GM06990 (cell line): Measurements from ENCODE around the gene KIF5B.

Experiments used
- DNase-seq: peaks from one replicate; pipeline ENCODE4 v3.0.0-alpha.2; 2011; ENCODE audit not compliant: insufficient read length; ENCODE audit errors: extremely low read depth
- H3K27me3 ChIP-seq: replicated peaks from 2 replicates; pipeline ENCODE4 v1.6.0; 2011; ENCODE audit warnings: low read length; ENCODE audit not compliant: control insufficient read depth, insufficient read depth
- H3K36me3 ChIP-seq: 2 replicates; pipeline ENCODE4 v1.5.1; 2011; ENCODE audit warnings: low read length; ENCODE audit not compliant: control insufficient read depth, insufficient read depth
- H3K4me3 ChIP-seq: replicated peaks from 2 replicates; pipeline ENCODE4 v1.5.1; 2011; ENCODE audit warnings: low read depth, mild to moderate bottlenecking, control low read depth, low read length
- TF ChIP-seq, protein P1 (sequence below): IDR thresholded peaks from 2 replicates; pipeline ENCODE4 v1.5.1; 2011; ENCODE audit warnings: low read length, control low read depth, mild to moderate bottlenecking, inconsistent platforms; ENCODE audit not compliant: insufficient read depth, poor library complexity, severe bottlenecking

Gene KIF5B

DNA sequence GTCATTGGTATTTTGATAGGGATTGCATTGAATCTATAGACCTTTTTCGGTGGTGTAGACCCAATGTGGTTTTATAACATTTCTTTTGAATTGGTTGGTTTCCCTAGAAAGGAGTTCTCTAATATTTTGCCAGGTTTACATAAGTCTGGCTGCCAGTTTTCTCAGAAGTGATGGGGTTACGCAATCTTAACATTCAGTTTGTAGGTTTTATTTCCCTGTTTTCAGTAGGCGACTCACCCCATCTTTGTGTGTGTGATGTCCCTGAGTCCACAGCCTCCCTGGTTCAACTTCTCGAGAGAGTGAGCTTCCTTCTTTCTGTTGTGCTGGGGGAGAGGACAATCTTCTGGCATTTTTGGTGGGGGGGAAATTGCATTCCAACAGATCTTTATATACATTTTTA, 9.6 kb upstream of the KIF5B start:
- H3K27me3 ChIP-seq = no peaks in the 10 kb centered on the region; the same call in 1 of the 2 replicates
- TF ChIP-seq, protein P1, sequence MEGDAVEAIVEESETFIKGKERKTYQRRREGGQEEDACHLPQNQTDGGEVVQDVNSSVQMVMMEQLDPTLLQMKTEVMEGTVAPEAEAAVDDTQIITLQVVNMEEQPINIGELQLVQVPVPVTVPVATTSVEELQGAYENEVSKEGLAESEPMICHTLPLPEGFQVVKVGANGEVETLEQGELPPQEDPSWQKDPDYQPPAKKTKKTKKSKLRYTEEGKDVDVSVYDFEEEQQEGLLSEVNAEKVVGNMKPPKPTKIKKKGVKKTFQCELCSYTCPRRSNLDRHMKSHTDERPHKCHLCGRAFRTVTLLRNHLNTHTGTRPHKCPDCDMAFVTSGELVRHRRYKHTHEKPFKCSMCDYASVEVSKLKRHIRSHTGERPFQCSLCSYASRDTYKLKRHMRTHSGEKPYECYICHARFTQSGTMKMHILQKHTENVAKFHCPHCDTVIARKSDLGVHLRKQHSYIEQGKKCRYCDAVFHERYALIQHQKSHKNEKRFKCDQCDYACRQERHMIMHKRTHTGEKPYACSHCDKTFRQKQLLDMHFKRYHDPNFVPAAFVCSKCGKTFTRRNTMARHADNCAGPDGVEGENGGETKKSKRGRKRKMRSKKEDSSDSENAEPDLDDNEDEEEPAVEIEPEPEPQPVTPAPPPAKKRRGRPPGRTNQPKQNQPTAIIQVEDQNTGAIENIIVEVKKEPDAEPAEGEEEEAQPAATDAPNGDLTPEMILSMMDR = no peak
- H3K4me3 ChIP-seq = no peak overlapping the region
- H3K36me3 ChIP-seq = no peaks in the 10 kb centered on the region
- no peak for DNase-seq

DNA sequence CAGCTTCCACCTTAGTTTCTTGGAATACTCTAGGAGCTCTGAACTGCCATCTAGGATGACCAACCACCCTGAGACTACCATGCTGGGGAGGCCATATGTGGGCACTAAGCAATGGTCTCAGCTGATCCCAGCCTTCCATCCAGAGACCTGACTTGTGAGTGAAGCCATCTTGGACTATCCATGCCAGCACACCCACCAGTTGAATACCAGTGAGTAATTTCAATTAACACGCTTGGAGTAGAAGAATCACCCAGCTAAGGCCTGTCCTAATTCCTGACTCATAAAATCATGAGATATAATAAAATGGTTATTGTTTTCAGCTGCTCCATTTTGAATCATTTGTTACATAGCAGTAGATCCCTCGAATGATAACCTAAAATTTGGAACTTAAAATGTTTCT, 5.2 kb upstream of the KIF5B start:
- H3K27me3 ChIP-seq = no peaks in the 10 kb centered on the region; the same call in 1 of the 2 replicates
- TF ChIP-seq, protein P1 = no peak
- H3K4me3 ChIP-seq = no peak overlapping the region
- H3K36me3 ChIP-seq = no peaks in the 10 kb centered on the region
- no peak for DNase-seq

DNA sequence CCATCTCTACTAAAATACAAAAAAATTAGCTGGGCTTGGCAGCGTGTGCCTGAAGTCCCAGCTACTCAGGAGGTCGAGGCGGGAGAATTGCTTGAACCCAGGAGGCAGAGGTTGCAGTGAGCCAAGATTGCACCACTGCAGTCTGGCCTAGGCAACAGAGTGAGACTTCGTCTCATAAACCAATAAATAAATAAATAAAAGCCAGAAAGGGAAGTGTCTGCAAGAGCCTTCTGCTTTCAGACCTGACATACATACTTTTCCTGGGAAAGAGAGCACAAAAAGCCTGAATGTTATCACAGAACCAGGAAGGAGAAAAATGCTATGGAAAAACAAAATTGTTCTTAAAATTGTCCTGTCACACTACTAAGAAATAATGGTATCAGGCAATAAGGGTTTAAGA, 4.1 kb upstream of the KIF5B start:
- no peak for DNase-seq
- Histone ChIP-seq H3K36me3 (no peaks in the 10 kb centered on the region), H3K4me3 (no peak overlapping the region), H3K27me3 (no peaks in the 10 kb centered on the region)
- TF ChIP-seq, protein P1 = no peak

DNA sequence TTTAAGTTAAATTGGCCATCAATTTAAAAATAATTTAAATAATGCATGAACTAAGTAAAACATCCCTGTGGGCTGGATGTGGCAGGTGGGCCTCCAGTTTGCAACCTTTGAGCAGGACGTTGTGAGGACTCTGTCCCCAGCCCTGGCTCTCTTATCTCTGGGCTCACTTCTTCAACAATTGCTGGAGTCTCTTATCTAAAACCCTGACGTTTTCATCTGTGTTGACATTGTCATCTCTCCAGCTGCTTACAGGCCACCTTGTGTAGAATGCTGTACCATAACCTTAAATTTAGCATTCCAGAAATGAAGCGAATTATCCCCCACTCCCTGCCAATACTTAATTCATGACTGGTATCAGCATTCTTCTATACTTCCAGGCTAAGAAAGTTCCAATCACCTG, 3.2 kb upstream of the KIF5B start:
- no peak overlapping the region for H3K4me3 ChIP-seq
- TF ChIP-seq, protein P1 = no peak
- no peak for DNase-seq

DNA sequence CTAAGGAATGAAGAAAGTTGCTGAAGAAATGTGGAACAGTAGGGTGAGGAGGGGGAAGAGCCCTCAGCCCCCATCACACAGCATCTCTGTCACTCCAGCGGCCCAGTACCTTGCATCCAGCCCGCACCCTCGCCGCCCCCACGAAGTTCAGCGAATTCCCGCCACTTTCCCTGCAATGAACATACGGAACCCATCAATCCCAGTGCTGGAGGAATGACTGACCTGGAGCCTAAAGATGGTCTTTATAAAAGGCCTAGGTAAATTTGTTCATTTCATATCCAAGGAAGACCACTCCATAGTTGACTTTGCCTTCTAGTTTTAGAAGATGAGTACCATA, 779 bp upstream of the KIF5B start:
- H3K36me3 ChIP-seq = no peaks in the 10 kb centered on the region
- no peaks in the 10 kb centered on the region for H3K27me3 ChIP-seq
- peak overlapping the region; percentile 87 for H3K4me3 ChIP-seq
- TF ChIP-seq, protein P1 = no peak
- no peak for DNase-seq

More for the DNA sequence above, 3.2 kb upstream of the KIF5B start:
- no peaks in the 10 kb centered on the region for H3K27me3 ChIP-seq
- H3K36me3 ChIP-seq = no peaks in the 10 kb centered on the region

DNA sequence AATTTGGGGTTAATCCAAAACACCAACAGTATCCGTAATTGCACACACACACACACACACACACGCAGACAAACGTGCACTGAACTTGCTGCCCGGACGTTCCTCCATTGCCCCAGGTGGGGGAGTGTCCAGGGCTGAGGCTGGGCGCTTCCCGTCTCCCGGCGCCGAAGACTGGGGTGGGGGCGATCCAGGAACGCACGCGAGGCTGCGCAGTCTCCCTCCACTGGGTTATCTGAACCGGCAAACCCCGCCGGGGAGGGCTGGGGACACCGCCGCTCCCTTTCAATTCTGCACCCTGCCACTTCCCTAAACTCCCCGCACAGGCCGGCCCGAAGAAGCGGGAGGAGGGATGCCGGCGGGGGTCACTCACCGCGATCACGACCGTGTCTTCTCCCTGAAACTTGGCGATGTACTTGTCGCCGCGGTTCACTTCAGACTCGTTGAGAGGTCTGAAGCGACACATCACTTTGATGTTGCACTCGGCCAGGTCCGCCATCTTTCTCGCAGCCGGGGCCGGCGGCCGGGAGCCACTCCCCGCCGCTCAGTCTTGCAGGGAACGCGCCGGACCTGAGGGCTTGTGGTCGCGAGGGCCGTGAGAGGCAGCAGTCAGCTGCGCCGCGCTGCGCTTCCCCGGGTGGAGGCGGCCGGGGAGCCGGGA, 618 bp downstream of the KIF5B start:
- H3K4me3 ChIP-seq = peak overlapping the region; percentile 87
- H3K36me3 ChIP-seq = no peaks in the 10 kb centered on the region
- TF ChIP-seq, protein P1 = no peak
- no peak for DNase-seq
- H3K27me3 ChIP-seq = no peaks in the 10 kb centered on the region
